ENCODE results near the gene OSBPL1A.

Gene OSBPL1A

GRCh38 chr18:24214144-24214543 is 183.5 kb downstream of the OSBPL1A start:
- no peak for ATAC-seq

DNA sequence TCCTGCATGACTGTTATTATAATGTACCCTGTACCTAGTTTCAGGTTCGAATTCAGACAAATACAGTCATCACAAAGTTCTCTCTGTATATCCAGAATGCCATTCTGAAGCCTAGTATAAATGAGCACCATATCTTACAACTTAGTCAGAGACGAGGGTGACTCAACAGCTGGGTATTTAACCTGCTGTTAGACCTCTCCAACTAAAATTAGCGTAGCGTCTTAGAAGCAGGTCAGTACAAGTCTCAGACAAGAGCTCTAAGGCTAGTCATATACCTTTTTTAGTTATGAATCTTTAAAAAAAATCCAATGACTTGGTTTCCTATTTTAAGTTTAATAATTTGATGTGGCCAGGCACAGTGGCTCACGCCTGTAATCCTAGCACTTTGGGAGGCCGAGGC is 184.7 kb downstream of the OSBPL1A start:
- no peak for ATAC-seq

- ATAC-seq = no peak
Measured at GRCh38 chr18:24209558-24209957, 188.1 kb downstream of the OSBPL1A start.

GRCh38 chr18:24208270-24209035 is 189.2 kb downstream of the OSBPL1A start:
- no peak for ATAC-seq

GRCh38 chr18:24204904-24205303 is 192.7 kb downstream of the OSBPL1A start:
- ATAC-seq = no peak

DNA sequence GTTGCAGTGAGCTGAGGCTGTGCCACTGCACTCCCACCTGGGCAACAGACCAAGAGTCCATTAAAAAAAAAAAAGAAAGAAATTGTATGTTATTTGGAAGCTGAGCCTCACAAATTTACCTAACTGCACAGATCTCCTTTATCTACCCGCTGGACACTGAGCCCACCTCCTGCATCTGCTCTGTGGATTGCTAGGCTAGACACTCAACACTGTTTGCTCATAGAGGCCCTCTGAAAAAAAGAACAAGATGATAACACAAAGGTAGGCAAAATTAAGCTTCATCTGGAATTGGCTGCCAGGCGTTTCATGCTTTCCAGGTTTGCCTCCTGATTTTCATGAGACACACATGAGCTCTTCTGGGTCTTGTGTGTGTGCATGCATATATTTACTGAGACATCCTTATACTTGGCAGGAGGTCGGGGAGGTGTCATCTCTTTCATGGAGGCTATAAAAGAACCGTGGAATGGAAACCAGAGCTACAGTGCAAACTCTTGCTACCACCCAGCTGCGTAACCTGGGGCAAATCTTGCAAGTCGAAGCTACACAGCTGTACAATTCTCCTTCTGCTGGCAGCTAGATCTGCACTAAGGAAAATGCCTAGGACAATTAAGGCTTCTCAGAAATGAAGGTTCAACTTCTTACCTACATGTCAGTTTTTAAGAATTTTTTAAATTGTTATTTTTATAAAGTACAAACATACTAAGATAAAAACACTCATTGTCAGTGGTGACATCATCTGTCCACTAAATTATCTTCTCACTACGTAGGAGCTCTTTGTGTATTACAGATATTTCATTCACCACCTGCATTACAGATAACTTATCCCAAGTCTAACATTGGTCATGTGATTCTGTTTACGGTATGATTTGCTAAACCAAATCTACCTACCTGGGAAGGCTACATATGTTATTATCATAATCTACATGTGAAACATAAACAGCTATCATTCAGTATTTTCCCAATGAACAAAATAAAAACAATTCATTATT is 195.6 kb downstream of the OSBPL1A start:
- no peak for ATAC-seq

- no peak for ATAC-seq
Measured at GRCh38 chr18:24200494-24201290, 196.9 kb downstream of the OSBPL1A start.

DNA sequence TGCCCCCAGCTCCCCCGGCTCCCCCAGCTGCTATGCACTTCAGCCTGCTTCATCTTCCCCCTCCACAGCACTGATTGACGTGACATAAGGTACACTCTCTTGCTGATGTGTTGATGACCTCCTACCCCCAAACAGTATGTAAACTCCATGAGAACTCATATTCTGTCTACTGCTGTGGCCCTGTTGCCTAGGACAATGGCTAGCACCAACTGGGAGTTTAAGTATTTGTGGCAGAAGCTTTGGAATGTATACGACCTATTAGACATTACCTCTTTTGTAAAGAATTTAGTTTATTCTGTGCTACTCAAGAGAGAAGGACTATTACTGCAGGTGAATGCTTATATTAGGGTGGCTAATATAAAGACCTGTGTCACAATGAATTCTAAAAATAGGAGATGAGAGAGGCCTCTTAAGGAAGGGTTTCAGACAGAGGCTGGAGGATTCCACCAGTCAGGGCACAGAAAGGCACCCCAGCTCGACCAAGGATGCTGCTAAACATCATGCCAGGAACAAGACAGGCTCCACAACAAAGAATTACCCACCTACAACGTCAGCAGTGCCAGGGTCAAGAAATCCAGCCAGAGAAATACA is 198.2 kb downstream of the OSBPL1A start:
- ATAC-seq = no peak

DNA sequence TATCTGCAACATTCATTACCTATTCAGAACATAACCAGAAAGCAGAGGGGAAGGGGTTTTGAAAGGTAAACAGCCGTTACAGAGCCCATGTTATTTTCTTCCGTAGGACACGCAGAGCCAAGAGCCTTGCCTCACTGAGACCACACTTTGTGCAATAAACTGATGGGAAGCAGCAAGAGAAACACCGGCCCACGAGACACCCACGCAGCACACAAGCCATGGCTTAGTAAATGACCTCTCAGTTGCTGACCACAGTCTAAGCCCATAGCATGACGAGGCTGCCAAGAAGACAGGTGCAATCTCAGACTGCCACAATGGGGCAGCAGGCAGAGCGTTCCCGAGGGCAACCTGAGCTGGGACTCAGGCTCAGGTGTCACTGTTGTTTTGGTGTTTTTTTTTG is 199.2 kb downstream of the OSBPL1A start:
- no peak for ATAC-seq

- ATAC-seq = no peak
Measured at GRCh38 chr18:24197412-24197811, 200.2 kb downstream of the OSBPL1A start.

- no peak for ATAC-seq
Measured at GRCh38 chr18:24196764-24197163, 200.9 kb downstream of the OSBPL1A start.

DNA sequence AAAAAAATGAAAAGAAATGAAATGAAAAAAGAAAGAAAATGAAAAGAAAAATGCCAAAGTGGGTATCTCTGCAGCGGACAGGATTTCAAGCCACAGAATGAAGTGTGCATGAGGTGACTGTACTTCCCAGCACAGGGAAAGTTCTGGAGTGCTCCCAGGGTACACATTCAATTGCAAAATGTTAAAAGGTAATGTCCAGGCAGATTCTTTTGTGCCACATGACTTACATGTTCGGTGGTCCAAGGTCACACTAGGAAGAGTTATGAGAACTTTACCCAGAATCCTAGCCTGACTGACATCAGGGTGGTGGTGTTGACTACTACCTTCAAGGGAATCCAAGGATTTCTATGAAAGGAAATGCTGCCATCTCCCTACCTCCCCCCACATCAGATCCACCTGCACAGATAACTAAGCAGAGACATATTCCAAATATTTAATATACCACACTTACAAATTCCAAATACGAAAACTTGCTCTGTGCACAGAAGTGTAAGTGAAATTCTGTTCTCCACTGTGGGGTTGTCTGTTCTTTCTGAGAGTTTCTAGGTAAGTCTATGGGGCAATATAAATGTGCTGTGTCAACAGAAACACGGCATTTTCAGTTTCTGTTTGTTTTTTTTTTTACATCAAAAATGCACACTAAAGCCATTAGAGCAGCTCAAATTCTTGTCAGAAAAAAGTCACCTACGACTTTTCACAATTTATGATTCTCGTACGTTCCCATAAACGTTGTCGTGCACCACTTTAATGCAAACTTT is 202.1 kb downstream of the OSBPL1A start:
- no peak for ATAC-seq

DNA sequence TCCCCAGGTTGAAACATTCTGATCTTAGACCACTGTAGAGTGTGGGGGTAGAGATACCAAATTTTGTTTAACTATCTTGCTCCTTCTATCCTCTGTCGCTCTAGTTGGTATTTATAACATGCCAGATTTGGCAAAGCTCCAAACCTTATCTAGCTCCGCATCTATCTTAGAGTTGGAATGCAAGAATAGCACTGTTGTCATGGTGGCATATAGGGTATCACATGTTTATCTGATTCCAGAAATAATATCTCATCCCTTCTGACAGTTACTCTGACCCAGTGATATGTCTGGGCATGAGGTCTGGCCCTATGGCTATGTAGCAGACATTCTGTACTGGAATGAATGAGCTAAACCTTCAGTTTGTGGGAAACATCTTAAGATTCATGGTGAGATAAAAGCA is 207.0 kb downstream of the OSBPL1A start:
- ATAC-seq = no peak

- no peak for ATAC-seq
Measured at GRCh38 chr18:24189664-24190346, 207.8 kb downstream of the OSBPL1A start.

DNA sequence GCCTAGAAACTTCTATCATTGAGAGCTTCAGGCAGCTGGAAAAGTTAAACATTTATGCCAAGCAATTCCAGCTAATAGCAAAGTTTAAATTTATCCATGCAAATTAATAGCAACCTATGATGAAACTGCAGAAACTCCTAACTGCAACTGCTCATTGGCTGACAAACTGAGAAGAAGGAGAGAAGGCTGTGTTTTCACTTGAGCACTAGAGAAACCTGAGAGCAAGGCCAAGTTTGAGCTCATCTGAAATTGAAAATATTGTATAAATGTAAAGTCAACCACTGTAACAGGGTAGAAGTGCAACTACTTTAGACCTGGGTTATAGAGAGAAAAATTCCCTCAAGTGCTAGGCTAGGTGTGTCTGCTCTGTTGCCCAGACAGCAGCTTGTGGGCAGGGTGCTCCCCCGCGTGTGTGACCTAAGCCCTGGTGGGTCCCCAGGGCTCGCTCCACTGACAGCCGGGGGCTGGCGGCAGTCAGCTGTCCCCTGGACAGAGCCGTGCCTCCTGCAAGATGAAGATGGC is 208.6 kb downstream of the OSBPL1A start:
- no peak for ATAC-seq

- ATAC-seq = no peak
Measured at GRCh38 chr18:24188120-24188519, 209.5 kb downstream of the OSBPL1A start.

- ATAC-seq = no peak
Measured at GRCh38 chr18:24187689-24188088, 209.9 kb downstream of the OSBPL1A start.

- no peak for ATAC-seq
Measured at GRCh38 chr18:24187049-24187448, 210.6 kb downstream of the OSBPL1A start.

DNA sequence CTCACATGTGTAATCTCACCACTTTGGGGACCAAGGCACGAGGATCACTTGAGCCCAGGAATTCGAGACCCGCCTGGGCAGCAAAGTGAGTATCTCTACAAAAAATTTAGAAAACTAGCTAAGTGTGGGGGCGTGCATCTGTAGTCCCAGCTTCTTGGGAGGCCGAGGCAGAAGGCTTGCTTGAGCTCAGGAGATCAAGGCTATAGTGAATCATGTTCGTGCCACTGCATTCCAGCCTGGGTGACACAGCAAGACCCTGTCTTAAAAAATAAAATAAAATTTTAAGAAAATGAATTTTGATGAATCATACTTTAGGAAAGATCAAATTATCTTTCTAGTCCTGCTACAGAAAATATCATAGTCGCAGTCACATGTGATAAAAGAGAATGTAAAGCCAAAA is 211.8 kb downstream of the OSBPL1A start:
- no peak for ATAC-seq

DNA sequence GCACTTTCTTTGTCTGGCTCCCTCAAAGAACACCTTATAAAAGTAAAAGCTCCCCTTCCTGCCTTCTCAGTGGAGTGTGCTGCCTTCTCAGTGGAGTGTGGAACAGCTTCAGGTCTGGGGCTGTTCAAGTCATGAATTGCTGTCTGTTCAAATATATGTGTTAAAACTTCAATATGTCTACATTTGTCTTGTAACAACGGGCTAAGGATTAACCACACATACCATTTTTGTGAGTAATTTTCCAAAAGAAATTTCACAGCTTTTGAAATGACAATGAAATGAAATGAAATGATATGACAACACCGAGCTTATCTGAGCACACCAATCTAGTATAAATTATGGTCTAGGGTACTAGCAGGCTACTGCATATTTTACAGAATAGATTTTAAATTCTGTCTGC is 215.8 kb downstream of the OSBPL1A start:
- no peak for ATAC-seq

DNA sequence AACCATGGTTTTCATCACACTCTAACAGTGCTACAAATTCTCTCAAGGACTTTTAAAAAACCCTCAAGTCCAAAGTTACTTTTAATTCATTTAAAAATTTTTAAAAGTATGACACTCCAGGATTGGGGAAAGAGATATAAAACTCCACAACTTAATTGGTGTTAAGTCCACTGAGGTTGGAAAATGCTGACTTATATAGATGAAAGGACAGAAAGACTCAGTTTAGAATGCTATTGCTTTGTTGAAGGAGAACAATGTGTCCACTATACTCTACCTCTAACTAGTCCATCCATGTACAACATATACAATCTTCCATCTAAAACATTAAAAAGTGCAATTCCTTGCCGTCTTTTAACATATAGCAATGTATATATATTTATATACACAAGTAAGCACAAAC is 217.6 kb downstream of the OSBPL1A start:
- ATAC-seq = no peak

Data from activated CD4-positive, CD25-positive, alpha-beta regulatory T cell treated with anti-CD3 and anti-CD28 coated beads, Interleukin-2, amount 50 U/mL, for 24 hours (primary cell).